LoVo (cell line): ENCODE measurements around the gene PTAFR.

Source experiments
- DNase-seq: peaks from one replicate; pipeline ENCODE4 v3.0.0-alpha.2; 2016; ENCODE audit warnings: low spot score

PTAFR gene, protein sequence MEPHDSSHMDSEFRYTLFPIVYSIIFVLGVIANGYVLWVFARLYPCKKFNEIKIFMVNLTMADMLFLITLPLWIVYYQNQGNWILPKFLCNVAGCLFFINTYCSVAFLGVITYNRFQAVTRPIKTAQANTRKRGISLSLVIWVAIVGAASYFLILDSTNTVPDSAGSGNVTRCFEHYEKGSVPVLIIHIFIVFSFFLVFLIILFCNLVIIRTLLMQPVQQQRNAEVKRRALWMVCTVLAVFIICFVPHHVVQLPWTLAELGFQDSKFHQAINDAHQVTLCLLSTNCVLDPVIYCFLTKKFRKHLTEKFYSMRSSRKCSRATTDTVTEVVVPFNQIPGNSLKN

DNA sequence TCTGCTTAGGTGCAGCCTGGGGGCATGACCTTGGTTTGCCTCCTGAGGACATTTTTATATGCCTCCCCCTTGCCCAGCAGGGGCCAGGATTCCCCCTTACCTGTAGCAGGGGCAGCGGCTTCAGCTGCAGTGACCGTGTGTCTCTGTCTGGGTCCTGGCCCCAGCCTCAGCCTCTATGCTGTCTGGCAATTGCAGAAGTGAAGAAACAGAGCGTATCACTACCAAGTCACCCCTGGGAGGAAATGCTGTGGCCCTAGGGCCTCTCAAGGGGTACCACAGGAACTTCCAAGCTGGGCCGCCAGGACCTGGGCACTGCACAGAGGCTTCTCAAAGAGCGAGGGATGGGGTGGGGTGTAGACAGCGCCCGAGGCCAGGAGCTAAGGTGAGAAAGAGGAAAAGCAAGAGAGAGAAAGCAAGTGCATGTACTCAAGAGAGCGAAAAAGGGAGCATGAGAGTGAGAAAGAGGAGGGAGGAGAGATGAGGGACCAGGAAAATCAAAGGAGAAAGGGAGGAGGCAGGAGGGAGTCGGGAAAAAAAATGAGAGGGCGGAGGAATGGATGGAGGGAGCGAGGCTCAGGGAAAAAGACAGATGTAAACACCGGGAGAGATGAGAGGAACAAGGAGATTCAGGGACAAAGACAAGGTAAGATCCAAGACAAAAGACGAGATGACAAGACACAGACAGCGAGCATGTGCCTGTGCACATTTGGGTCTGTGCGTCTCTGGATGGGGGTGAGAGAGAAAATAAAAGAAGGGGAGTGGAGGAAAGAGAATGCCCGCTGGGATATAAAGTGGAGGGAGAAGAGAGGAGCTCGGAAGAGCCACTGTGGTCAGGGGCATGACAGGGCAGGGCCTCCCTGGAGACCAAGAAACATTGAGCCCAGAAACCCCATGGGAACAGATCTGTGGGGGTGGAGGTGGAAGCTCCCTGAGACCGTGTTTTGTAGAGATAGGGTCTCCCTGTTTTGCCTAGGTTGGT lies at the start of gene PTAFR:
PTAFR (minus strand) TSS at position 199 of the 979 bp plus-strand sequence. CDS start 25,669 bp downstream, outside the sequence.
- no peak for DNase-seq

GRCh38 chr1:28213315-28213714 lies 36.8 kb upstream of the PTAFR start:
- DNase-seq, result no peak

- no peak for DNase-seq
Measured at GRCh38 chr1:28209700-28210099, 33.2 kb upstream of the PTAFR start.

DNA sequence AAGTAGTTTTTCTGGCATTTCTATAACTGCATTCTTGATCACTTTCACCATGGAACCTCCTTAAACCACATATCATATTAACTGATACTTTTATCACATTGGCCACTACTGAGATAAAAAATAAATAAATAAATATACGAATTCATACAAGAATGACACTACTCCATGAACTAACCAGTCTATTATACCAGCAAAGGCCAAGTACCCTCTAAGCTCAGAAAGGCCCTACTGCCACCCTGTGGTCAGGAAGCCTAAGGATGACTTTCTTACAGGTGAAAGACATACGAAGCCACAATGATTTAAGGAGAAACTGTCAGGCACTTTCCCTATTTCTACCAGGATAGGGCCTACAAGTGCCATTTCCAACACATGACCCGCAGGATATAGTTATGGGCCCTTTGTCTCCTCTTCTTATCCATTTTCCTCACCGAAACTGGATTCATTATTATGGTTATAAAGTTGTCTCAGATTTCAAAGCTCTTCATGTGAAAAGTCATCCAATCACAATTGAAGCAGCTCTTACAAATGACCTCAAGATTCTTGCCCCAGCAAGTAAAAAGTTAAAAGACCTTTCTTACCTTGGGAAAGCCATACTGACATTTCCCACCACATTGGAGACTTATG lies 32.4 kb upstream of the PTAFR start:
- DNase-seq, result no peak

- no peak for DNase-seq
Measured at GRCh38 chr1:28205243-28205642, 28.8 kb upstream of the PTAFR start.

- no peak for DNase-seq
Measured at GRCh38 chr1:28200234-28200873, 23.9 kb upstream of the PTAFR start.

DNA sequence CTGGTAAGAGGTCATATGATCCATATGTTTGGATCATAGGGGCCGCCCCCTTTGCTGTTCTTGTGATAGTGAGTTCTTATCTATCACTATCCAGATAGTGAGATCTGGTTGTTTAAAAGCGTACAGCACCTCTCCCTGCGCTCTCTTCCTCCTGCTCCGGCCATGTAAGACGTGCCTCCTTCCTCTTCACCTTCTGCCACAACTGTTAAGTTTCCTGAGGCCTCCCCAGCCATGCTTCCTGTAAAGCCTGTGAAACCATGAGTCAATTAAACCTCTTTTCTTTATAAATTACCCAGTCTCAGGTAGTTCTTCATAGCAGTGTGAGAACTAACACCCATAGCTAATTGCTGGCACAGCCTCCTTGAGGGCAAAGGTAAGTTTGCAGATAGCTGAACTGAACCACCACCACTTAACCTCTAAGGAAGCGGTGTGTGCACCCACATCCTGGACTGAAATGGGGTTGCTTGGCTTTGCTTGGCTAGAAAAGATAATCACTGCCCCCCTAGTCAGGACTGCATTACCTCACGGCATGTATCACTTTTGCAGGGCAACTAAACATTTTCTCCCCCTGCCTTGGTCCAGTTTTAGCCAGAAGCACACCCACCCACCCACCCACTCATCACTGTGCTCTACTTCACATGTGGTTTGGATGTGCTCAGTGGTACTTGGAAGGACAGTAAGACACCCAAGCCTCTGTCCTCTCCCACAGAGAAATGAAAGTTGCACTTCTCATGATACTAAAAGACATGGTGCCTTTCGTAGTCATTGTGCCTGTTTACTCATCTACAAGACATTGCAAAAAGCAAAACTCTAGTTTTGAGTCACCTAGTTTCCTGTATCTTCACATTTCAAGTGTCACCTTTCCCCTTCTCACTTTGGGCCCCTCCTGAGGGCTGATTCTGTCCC lies 23.1 kb upstream of the PTAFR start:
- DNase-seq, result no peak

- DNase-seq, result no peak
Measured at GRCh38 chr1:28197682-28198415, 21.4 kb upstream of the PTAFR start.

DNA sequence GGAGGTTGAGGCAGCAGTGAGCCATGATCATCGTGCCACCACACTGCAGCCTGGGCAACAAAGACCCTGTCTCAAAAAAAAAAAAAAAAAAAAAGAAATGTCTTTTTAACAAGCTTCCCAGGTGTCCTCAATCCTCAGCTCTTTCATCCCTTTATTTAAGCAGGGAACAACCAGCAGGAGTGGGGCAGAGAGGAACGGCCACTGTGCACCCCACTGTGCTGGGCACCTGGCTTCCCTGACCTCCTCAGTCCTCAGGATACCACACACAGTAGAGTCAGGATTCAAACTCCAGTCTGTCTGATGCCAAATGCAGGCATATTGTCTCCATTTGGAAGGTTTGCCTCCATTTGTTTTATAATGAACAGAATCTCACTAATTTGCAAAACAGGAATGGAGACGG lies 19.8 kb upstream of the PTAFR start:
- no peak for DNase-seq

DNA sequence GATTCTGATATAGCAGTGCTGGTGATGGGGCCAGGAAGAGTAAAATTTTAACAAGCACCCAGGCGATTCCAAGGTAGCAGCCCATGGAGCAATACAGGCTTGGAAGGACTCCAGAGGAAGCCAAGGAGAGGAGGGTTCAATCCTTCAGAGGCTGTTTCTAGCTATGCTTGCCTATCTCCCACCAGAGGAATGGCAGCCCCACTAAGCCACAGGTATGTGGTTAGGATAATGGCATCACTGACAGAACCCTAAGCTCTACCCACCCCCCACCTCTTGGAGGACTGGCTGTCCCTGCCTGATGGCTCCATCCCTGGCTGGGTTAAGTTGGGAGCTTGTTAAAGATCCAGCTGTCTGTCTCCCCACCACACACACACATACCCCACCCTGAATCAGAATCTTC lies 19.3 kb upstream of the PTAFR start:
- DNase-seq, result no peak

GRCh38 chr1:28194326-28195035 lies 18.0 kb upstream of the PTAFR start:
- no peak for DNase-seq

- DNase-seq, result peak; percentile 12
Measured at GRCh38 chr1:28193701-28194161, 17.2 kb upstream of the PTAFR start.

DNA sequence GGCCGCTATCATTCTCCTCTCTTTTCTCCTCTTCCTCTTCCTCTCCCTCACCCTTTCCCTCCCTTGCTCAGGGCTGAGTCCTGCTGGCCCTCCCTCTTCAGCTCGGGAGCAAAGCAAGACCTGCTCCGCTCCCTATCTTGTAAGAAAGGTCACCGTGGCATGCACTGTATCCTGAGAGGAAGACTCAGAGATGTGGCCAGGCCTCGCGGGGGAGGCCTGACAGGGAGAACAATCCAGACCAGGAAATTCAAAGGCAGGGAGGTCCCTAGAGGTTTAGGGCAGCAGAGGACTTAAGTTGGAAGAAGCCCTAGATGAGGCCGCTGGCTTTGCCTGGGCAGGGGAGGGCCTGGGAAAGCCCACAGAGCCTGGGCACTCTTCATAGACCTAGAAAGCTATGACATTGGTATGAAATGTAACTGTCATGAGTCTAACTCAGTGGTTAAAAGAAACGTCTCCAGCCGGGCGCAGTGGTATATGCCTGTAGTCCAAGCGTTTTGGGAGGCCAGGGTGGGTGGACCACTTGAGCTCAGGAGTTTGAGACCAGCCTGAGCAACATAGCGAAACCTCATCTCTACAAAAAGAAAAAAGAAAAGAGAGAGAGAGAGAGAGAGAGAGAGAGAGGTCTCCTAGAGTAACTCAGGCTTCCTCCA lies 14.6 kb upstream of the PTAFR start:
- DNase-seq, result no peak

DNA sequence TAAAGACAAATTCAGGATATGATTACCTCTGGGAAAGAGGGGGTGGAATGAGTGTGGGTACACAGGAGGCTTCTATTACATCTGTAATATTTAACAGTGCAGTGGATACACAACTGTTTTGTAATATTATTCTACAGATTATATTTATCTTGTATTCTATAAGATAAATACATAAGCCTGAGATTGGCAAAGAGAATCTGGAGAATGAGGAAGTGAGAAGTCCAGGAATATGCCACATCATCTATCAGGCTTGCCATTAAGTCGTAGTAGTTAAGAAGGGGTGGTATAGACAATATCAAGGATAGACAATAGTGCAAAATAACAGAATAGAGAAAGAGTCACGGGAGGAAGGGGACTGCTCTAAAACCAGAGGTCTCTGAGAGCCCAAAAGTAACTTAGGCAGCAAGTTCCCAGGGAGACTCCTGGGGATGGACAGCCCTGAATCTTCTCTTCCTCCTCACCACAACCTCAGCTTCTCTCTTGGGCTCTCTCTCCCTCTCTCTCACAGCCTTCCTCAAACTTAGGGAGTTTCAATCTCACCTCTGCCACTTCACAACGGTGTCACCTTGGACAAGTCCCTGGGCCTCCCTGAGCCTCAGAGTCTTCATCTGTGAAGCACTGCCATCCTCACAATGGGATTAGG lies 14.0 kb upstream of the PTAFR start:
- no peak for DNase-seq

DNA sequence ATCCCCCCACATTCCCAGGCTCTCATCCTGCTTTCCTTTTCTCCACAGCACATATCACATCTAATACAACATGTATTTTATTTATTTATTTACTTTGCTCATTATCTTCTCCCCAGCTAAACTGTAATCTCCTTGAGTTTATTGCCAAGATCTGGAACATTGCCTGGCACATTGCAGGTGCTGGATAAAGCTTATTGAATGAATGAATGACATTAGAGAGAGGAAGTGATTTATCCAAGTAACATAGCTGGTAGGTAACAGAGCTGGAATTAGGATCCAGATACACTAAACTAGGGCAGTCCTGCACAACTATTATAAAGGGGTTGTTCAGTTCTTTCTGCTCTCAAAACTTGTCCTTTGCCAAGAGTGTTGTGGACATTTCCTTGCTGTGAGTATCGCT lies 8.6 kb upstream of the PTAFR start:
- no peak for DNase-seq

- no peak for DNase-seq
Measured at GRCh38 chr1:28180306-28181305, 4.1 kb upstream of the PTAFR start.
